ENCODE results near the gene NDUFC1. TPM values are rescaled to one million over a fixed set of nuclear protein-coding genes. Genes with fewer than 3 reads are reported as not detected.

Gene NDUFC1
- total and polyA plus RNA-seq, 8 donors: 47.9 to 62.8 (median 58.3) TPM

- Histone ChIP-seq H3K4me1 (peaks cover 21 to 47% of the 10 kb centered on the region in 2 donors), H3K9me3 (no peaks in the 10 kb centered on the region), H3K36me3 (peaks cover 0 to 4% of the 10 kb centered on the region in 2 donors), H3K27ac (peak overlapping the region; percentile 89 to 93), H3K27me3 (no peaks in the 10 kb centered on the region), H3K4me3 (peak overlapping the region; percentile 91 to 99)
- intact Hi-C loops (cut with DNase I): no loop called here
- ATAC-seq (peak; percentile 34), DNase-seq (peak in 1 of 4 donors; percentile 27)
- no peak for TF ChIP-seq CTCF (IDR thresholded peaks at IDR 0.05)
These were observed 1.7 kb downstream of the NDUFC1 start for GRCh38 chr4:139300431-139301112.

DNA sequence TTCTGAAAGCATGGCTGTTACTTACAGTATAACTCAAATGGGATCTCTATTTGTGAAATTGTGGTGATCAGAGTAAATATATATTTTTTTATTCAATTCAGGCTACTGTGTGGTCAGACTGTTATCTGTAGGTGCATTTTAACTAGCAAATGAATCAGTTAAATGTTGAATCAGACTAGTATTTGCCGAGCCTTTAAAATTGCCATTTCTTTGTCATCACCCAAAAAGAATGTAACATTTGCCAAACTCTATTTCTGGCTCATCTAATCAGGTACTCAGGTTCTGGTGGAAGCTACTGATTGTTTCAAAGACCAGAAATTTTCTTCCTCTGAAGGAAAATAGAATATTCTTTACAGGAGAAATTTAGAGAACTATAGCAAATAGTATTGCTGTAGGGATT is 2.7 kb downstream of the NDUFC1 start:
- no peak for TF ChIP-seq CTCF (IDR thresholded peaks at IDR 0.05)
- Histone ChIP-seq H3K4me1 (peaks cover 21 to 52% of the 10 kb centered on the region in 2 donors), H3K27ac (peak overlapping the region in 1 of 2 donors; percentile 93), H3K36me3 (peaks cover 0 to under 1% of the 10 kb centered on the region in 2 donors), H3K27me3 (no peaks in the 10 kb centered on the region), H3K9me3 (no peaks in the 10 kb centered on the region), H3K4me3 (peak overlapping the region in 1 of 2 donors; percentile 99)
- DNase-seq: no peak
- intact Hi-C loops (cut with DNase I): loop anchor here in 1 of 2 donors (10.0 kb wide), 1 partner anchor 265 kb away; no protein-coding TSS in a partner anchor
- ATAC-seq: no peak

- ATAC-seq: no peak
- no peak for DNase-seq
- Histone ChIP-seq H3K4me3 (no peak overlapping the region), H3K36me3 (peaks cover 0 to 12% of the 10 kb centered on the region in 2 donors), H3K9me3 (no peaks in the 10 kb centered on the region), H3K27me3 (no peaks in the 10 kb centered on the region), H3K27ac (no peak overlapping the region), H3K4me1 (peaks cover 13 to 49% of the 10 kb centered on the region in 2 donors)
- TF ChIP-seq CTCF (IDR thresholded peaks at IDR 0.05): no peak
- intact Hi-C loops (cut with DNase I): loop anchor here in 1 of 2 donors (10.0 kb wide), 1 partner anchor 262 kb away; no protein-coding TSS in a partner anchor
These were observed 5.3 kb downstream of the NDUFC1 start for GRCh38 chr4:139297001-139297410.

GRCh38 chr4:139295942-139296299 is 6.4 kb downstream of the NDUFC1 start:
- no peak for ATAC-seq

More at GRCh38 chr4:139295942-139296299, 6.4 kb downstream of the NDUFC1 start:
- Histone ChIP-seq H3K27me3 (no peaks in the 10 kb centered on the region), H3K4me1 (peaks cover 13 to 49% of the 10 kb centered on the region in 2 donors), H3K4me3 (peak overlapping the region; percentile 74 to 90), H3K27ac (peak overlapping the region; percentile 76 to 85), H3K9me3 (no peaks in the 10 kb centered on the region), H3K36me3 (peaks cover 0 to 23% of the 10 kb centered on the region in 2 donors)
- no peak for TF ChIP-seq CTCF (IDR thresholded peaks at IDR 0.05)
- intact Hi-C loops (cut with DNase I): loop anchor here in 1 of 2 donors (10.0 kb wide), 1 partner anchor 261 kb away; no protein-coding TSS in a partner anchor
- no peak for DNase-seq

All from left lung (tissue), 10 donors.